Stimulated activated naive CD8-positive, alpha-beta T cell treated with anti-CD3 and anti-CD28 coated beads, Interleukin-15, Interleukin-2, amounts not matched to agents 100 ng/mL and 50 ng/mL, for 24 hours (primary cell): ENCODE measurements around the gene LINS1.

Source experiments
- H3K27ac Mint-ChIP-seq: one replicate; pipeline ENCODE4 v1.8.0; 2021; ENCODE audit warnings: mild to moderate bottlenecking, mixed read lengths
- H3K27me3 Mint-ChIP-seq: one replicate; pipeline ENCODE4 v1.8.0; 2021; ENCODE audit warnings: mixed read lengths
- H3K36me3 Mint-ChIP-seq: one replicate; pipeline ENCODE4 v1.8.0; 2021; ENCODE audit warnings: low read depth, mixed read lengths
- H3K4me1 Mint-ChIP-seq: one replicate; pipeline ENCODE4 v1.8.0; 2021; ENCODE audit warnings: low read depth, mixed read lengths
- H3K4me3 Mint-ChIP-seq: one replicate; pipeline ENCODE4 v1.8.0; 2021; ENCODE audit warnings: mild to moderate bottlenecking, mixed read lengths
- H3K9me3 Mint-ChIP-seq: one replicate; pipeline ENCODE4 v1.8.0; 2021; ENCODE audit warnings: mixed read lengths

Gene LINS1, protein sequence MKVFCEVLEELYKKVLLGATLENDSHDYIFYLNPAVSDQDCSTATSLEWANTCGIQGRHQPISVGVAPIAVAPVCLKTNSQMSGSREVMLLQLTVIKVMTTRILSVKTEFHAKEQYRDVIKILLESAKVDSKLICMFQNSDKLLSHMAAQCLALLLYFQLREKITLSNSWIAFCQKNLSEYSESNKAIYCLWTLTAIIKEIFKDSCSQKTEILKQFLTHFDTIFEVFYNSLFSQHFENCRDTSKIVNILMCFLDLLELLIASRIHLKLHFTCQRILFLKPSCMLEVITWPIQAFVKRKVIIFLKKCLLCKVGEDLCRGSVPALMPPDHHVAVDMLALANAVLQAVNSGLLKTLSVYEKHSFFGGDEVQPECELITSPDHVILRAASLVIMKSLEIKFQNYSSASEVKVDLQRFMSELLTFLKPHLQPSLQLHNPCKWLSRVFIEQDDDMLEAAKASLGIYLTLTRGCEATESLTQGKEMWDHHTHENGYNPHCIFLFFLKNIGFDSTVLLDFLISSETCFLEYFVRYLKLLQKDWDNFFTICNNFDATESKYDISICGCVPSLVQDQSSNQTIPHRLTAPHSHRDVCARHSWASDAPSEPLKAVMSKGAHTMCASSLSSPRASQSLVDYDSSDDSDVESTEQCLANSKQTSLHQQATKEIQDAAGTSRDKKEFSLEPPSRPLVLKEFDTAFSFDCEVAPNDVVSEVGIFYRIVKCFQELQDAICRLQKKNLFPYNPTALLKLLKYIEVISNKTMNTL

DNA sequence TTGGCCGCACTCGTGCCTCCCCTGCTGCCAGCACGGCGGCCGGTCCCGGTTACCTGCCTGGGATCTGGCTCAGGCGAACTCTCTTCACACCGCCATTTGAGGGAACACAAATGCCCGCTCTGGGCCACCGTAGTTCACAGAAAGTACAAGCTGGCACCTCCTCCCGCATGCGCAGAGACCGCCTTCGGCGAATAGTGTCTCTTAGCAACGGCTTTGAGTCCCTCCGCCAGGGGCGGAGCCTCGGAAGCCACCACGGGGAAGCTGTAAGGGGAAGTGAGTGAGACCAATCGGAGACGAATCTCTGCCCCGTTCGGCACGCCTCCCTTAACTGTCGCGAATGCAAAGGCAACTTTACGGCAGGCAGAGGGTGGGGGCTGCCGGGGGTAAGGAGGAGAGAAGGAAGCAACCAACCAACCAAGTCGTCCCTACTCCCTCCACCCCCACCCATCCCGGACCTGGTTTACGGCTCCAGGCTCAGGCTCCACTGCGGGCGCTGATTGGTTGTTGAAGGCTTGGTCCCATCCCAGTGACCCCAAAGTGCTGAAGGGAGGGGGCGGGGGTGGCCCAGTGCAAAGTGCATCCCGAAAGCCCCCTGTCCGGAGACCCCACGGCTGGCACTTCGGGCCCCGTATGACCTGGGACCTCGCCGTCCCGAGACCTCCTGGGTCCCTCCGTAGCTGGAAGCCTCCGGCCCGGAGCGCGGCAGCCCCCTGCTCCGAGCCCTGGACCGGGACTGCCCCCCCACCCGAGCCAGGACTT, at the start of gene LINS1, which contains the start of gene ASB7:
LINS1 (minus strand) TSS at position 121 of the 759 bp plus-strand sequence. CDS start 21,342 bp downstream, outside the sequence.
ASB7 (plus strand) TSS at position 526 of the 759 bp plus-strand sequence. CDS start 9,628 bp downstream, outside the sequence.
- H3K27ac Mint-ChIP-seq = peak within 1 kb of the TSS; percentile 93
- no peak within 1 kb of the TSS for H3K4me3 Mint-ChIP-seq
- H3K27me3 Mint-ChIP-seq = no peaks in the 10 kb centered on the region
- H3K9me3 Mint-ChIP-seq = no peaks in the 10 kb centered on the region
- H3K4me1 Mint-ChIP-seq = peaks cover 53% of the 10 kb centered on the region
- peaks cover 38% of the 10 kb centered on the region for H3K36me3 Mint-ChIP-seq

DNA sequence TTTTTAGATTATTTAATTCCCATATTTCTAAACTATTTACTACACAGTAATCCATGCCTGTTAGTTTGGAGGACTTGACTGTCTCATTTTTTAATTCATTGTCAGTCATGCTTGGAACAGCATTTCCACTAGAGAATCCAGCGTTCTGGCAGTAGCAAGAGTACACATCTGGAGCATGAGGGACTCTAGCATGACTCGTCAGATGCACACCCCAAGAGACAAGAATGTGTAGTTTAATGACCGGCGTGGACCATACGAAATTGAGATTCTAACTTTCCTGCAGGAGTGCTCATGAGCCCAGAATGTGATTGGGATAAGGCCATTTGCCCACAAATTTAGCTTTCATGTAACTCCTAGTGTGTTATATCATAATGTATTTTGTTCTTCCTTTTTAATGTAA, 49.3 kb upstream of the LINS1 start:
- H3K9me3 Mint-ChIP-seq = no peaks in the 10 kb centered on the region
- no peak overlapping the region for H3K4me3 Mint-ChIP-seq
- peaks cover 4% of the 10 kb centered on the region for H3K36me3 Mint-ChIP-seq
- no peaks in the 10 kb centered on the region for H3K4me1 Mint-ChIP-seq
- no peaks in the 10 kb centered on the region for H3K27me3 Mint-ChIP-seq
- H3K27ac Mint-ChIP-seq = no peak overlapping the region

DNA sequence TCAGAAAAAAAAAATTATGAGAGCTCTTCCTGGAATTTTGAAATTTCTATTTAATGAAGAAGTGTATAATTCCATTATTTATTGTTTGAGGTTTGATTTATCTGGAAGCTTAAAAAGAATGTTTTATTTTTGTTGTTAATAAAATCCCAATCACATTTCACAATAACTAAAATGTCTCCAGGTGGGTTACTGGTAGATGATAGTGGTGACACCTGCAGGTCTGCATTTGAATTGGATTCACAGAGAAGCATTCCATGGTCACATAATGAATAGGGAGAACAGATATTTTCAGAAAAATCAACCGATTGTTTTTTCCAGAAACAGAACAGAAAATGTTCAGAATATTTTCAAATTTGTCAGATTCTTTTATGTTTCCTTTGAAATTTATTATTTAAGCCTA, 48.7 kb upstream of the LINS1 start:
- Mint-ChIP-seq H3K36me3 (peaks cover 4% of the 10 kb centered on the region), H3K27me3 (no peaks in the 10 kb centered on the region), H3K9me3 (no peaks in the 10 kb centered on the region), H3K4me1 (no peaks in the 10 kb centered on the region), H3K27ac (no peak overlapping the region), H3K4me3 (no peak overlapping the region)

DNA sequence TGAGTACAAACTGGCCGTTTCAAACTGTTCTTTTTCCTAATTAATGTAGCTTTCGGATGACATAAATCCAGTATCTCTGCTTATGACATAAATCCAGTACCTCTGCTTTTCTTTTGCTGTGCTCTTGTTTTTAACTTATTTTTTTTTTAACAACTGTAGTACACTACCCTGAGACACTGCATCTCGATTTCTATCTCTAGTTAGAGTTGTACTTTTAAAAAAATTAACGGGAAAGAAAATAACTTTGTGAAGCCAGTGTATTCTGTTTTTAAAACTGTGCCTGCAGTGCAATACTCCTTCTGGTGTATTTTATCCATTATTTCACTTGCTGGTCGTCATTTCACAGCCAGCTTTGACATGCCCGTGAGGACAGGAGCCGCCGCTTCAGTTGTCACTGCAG, 47.0 kb upstream of the LINS1 start:
- Mint-ChIP-seq H3K9me3 (no peaks in the 10 kb centered on the region), H3K4me1 (no peaks in the 10 kb centered on the region), H3K27ac (no peak overlapping the region), H3K27me3 (no peaks in the 10 kb centered on the region), H3K36me3 (peaks cover 4% of the 10 kb centered on the region), H3K4me3 (no peak overlapping the region)

DNA sequence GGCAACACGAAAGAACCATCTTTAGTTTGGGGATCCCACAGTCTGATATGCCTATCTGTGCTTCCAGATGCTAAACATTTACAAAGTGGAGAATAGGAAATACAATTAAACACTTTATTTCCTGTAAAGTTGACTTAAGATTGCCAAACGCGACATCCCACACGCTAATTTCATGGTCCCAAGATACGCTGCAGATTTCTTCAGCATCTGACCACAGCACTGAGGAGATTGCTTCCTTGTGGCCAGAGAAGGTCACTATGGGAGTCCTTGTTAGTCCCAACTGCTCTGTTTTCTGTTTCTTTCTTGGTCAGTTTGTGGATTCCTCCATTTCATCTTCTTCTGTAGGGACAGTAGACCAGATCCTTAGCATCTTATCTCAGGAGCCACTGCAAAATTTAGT, 43.7 kb upstream of the LINS1 start:
- Mint-ChIP-seq H3K36me3 (no peaks in the 10 kb centered on the region), H3K4me3 (no peak overlapping the region), H3K27me3 (no peaks in the 10 kb centered on the region), H3K4me1 (peaks cover 16% of the 10 kb centered on the region), H3K9me3 (no peaks in the 10 kb centered on the region), H3K27ac (no peak overlapping the region)

DNA sequence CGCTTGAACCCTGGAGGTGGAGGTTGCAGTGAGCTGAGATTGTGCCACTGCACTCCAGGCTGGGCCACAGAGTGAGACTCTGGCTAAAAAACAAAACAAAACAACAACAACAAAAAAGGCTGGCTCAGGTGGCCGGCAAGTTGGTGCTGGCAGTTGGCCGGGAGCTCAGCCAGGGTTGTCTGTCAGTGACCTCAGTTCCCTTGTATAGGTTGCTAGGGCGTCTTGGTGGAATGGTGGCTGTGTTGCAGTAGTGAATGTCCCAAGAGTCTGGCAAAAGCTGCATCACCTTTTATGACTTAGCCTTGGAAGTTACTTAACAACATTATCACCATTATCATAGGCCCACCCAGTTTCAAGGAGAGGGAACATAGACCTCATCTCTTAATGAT, 41.0 kb upstream of the LINS1 start:
- Mint-ChIP-seq H3K9me3 (no peaks in the 10 kb centered on the region), H3K27me3 (no peaks in the 10 kb centered on the region), H3K4me1 (peaks cover 36% of the 10 kb centered on the region), H3K4me3 (no peak overlapping the region), H3K27ac (no peak overlapping the region), H3K36me3 (peaks cover 4% of the 10 kb centered on the region)

DNA sequence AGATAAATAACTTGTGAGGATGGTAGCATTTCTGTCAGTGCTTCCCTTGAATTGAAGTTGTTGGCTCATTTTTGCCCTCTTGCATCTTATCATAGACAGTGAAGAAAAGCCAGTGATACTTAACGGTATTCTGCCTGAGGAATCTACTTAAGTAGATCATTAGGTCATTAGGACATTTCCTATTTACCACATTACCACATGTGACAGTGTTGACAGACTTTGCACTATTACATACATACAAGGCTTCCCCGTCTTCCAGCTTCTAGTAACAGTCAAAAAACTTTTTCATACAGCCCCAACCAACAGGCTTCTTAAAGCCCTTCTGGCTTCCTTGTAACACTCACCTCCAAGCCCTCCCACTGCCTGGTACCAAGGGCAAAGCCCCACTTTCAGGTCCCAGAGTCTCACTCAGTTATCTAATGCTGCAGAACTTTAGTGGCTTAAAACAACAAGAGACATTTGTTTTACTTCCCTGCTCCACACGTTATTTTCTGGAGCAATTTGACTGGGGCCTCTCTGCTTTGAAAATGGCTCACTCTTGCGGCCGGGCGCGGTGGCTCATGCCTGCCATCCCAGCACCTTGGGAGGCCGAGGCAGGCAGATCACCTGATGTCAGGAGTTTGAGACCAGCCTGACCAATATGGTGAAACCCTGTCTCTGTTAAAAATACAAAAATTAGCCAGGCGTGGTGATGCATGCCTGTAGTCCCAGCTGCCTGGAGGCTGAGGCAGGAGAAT, 40.4 kb upstream of the LINS1 start:
- Mint-ChIP-seq H3K4me1 (peaks cover 39% of the 10 kb centered on the region), H3K27ac (no peak overlapping the region), H3K36me3 (peaks cover 5% of the 10 kb centered on the region), H3K27me3 (no peaks in the 10 kb centered on the region), H3K9me3 (no peaks in the 10 kb centered on the region), H3K4me3 (no peak overlapping the region)

DNA sequence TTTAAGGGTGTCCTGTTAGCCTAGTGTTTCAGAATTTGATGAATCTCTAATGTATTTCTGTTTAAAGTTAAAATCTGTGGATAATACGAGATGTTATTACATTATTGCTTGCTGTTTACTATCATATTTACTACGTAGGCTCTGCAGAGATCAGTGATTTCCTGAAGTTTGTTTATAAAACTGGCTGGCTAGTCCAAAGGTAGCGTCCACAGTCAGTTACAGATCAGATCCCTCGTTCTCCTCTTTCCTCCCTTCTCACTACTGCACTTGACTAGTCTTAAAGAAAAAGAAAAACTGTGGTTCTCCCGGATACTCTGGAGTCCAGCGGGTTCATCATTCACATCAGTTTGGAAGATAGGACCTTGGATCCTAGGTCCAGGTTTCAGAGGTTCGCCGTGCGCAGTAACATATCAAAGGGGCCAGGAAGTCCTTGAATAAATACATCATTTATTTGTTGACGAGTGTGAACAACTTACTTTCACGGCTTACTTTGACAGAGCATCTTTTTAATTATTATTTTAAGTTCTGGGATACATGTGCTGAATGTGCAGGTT, 36.3 kb upstream of the LINS1 start:
- Mint-ChIP-seq H3K4me1 (peaks cover 61% of the 10 kb centered on the region), H3K27me3 (no peaks in the 10 kb centered on the region), H3K4me3 (no peak overlapping the region), H3K27ac (no peak overlapping the region), H3K36me3 (peaks cover 14% of the 10 kb centered on the region), H3K9me3 (no peaks in the 10 kb centered on the region)

DNA sequence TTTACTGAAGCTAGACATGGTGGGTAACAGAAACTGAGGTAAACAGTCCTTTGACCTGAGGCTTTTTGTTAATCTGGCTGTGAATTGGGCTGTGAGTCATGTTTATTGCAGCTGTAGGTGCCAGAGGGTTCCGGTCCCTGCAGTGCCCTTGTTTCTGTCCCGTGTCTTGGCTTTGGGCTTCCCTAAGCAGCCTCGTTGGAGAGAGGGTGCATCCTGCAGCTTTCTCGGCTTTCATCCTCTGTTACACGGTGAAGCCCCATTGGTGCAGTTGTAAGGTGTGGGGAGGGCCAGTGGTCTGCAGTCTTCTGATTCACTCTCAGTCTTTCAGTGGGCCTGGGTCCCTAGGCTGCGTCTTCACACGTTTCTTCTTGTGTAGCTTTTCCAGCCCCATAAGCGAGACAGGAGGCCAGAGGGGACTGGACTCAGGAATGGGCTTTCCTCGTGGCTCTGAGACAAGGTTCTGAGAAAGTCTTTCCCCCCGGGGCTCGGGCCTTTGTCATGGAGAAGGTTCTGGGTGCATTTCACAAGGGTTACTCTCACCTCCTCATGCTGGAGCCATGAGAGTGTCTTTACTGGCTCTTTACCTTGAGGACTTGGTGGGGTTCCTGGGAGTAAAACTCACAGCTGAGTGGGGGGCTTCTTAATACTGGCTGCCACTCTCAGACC, 33.6 kb upstream of the LINS1 start:
- peaks cover 46% of the 10 kb centered on the region for H3K4me1 Mint-ChIP-seq
- H3K27ac Mint-ChIP-seq = no peak overlapping the region
- H3K27me3 Mint-ChIP-seq = no peaks in the 10 kb centered on the region
- no peaks in the 10 kb centered on the region for H3K9me3 Mint-ChIP-seq
- no peak overlapping the region for H3K4me3 Mint-ChIP-seq
- H3K36me3 Mint-ChIP-seq = peaks cover 27% of the 10 kb centered on the region

DNA sequence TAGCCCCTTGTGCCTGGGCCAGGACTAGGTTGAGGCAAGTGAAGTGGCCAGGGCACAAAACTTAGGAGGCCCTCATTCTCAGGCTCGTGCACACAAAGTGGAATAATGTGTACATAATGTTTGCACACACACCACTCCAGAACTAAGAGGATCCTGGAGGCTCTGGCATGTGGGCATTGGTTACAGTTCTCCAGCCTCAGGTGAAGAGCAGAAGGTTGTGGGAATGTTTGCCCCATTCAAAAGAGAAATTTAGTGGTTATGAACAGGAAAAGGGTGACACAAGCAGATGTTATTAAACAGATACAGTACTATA, 31.7 kb upstream of the LINS1 start:
- Mint-ChIP-seq H3K27ac (no peak overlapping the region), H3K4me3 (no peak overlapping the region), H3K27me3 (no peaks in the 10 kb centered on the region), H3K9me3 (no peaks in the 10 kb centered on the region), H3K36me3 (peaks cover 39% of the 10 kb centered on the region), H3K4me1 (peaks cover 34% of the 10 kb centered on the region)

DNA sequence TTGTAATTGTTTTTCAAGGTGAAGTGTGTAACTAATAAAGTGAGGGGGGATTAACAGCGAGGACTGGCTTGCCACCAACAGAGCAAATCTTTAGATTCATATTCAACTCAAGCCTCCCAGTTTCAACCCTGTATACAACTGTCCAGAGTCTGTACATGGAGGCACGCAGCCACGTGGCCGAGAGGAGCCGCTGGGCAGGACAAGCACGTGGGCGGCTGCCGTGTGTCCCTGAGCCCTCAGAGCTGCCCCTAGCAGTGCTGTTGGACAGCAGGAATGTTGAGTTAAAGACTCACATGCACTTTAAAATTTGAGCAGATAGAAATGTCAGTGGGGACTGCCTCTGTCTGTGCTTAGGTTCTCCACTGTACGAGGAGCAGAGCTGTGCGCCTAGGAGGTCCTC, 29.8 kb upstream of the LINS1 start:
- Mint-ChIP-seq H3K4me3 (no peak overlapping the region), H3K36me3 (peaks cover 36% of the 10 kb centered on the region), H3K27me3 (no peaks in the 10 kb centered on the region), H3K27ac (no peak overlapping the region), H3K9me3 (no peaks in the 10 kb centered on the region), H3K4me1 (peaks cover 20% of the 10 kb centered on the region)

DNA sequence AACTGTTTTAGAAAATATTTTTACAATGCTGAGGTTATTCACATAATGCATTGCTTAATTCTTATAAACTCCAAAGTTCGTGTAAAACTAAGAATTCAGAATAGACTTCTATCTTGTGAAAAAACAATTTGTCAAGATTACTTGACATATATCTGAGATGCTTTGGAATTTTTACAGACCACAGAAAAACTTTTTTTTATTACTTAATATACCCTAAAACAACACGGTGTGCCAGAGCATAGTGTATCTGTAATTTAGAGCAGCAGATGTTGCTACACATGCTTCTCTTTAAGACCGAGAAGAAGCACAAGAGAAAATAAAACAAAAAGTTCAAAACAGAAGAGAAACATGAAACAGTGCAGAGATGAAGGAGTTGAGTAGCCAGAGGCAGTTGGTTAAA, 26.8 kb upstream of the LINS1 start:
- no peaks in the 10 kb centered on the region for H3K27me3 Mint-ChIP-seq
- no peak overlapping the region for H3K27ac Mint-ChIP-seq
- peaks cover 7% of the 10 kb centered on the region for H3K4me1 Mint-ChIP-seq
- H3K36me3 Mint-ChIP-seq = peaks cover 30% of the 10 kb centered on the region
- no peak overlapping the region for H3K4me3 Mint-ChIP-seq
- no peaks in the 10 kb centered on the region for H3K9me3 Mint-ChIP-seq

DNA sequence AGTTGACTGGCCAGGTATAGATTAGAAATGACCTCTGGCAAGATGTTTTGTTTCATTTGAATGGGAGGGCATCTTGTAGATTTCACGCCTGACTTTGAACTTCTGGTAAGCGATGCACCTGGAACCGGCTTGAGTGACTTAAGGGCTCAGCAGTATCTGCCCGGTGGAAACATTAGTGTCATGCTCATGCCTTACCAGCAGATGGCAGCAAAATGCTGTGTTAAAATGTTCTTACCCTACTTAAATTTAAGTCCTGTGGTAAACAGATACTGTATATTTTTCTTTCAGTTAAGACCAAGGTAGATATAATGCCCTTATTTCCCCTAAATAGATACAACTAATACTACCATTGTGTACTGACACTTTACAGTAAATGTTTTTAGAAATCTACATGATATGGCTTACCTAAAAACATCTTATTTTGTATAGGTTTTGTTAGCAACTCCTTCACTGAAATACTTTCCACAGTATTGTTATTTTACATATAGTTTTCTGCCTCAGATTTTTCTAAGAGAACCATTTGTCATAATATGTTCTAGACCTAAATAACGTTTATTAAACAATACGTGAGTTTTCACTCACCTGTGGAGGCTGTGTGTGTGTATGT, 25.9 kb upstream of the LINS1 start:
- Mint-ChIP-seq H3K4me3 (no peak overlapping the region), H3K36me3 (peaks cover 30% of the 10 kb centered on the region), H3K27ac (no peak overlapping the region)

More for the DNA sequence above, 25.9 kb upstream of the LINS1 start:
- Mint-ChIP-seq H3K9me3 (no peaks in the 10 kb centered on the region), H3K27me3 (no peaks in the 10 kb centered on the region), H3K4me1 (no peaks in the 10 kb centered on the region)
